Liver (tissue), 3 donors: ENCODE data around the gene MAML3.

Experiments
- CTCF ChIP-seq: fragments of 150-350 bp; IDR thresholded peaks from 2 replicates; pipeline ENCODE4 v1.5.1; 2017; ENCODE audit warnings: improper control_type of control experiment, low read depth, low read length; ENCODE audit not compliant: missing input control
- FOXA1 ChIP-seq: IDR thresholded peaks from 2 replicates; pipeline ENCODE4 v1.6.1; 2016; ENCODE audit warnings: antibody characterized with exemption
- JUND ChIP-seq, 2 donors: IDR thresholded peaks; 2 replicates each; pipeline ENCODE4 v1.6.1; 2016; ENCODE audit warnings: antibody characterized with exemption in 2 of 2
- donor health status: healthy.
- donor health status: healthy.

- TF ChIP-seq CTCF, result no peak
- TF ChIP-seq JUND (IDR thresholded peaks at IDR 0.05), result no peak
- TF ChIP-seq FOXA1, result no peak
Measured at GRCh38 chr4:140125374-140125773, 28.6 kb downstream of the MAML3 start.
